GM18498 (cell line): Measurements from ENCODE around the gene SPATA2.
A peak's percentile ranks its signal among the peaks of the same experiment; 100 is the strongest.

Source experiments
- ATAC-seq: cut with Tn5 transposase; IDR thresholded peaks from one replicate; pipeline ENCODE4 v1.9.1; 2021; ENCODE audit warnings: mild to moderate bottlenecking, moderate library complexity; ENCODE audit not compliant: unreplicated experiment

The SPATA2 gene

GRCh38 chr20:49936153-49937026 is 21.1 kb upstream of the SPATA2 start, which contains the start of gene RNF114:
RNF114 (plus strand) TSS chr20:49936397; CDS start chr20:49936413, 16 bp downstream.
- ATAC-seq, result peak; percentile 74

GRCh38 chr20:49935746-49936152 is 20.4 kb upstream of the SPATA2 start:
- peak; percentile 8 for ATAC-seq

GRCh38 chr20:49929142-49929494 is 13.8 kb upstream of the SPATA2 start:
- ATAC-seq, result no peak

- no peak for ATAC-seq
Measured at GRCh38 chr20:49928411-49929141, 13.2 kb upstream of the SPATA2 start.

- ATAC-seq, result no peak
Measured at GRCh38 chr20:49925901-49926454, 10.6 kb upstream of the SPATA2 start.

- ATAC-seq, result no peak
Measured at GRCh38 chr20:49924247-49924646, 8.9 kb upstream of the SPATA2 start.

GRCh38 chr20:49919461-49919860 is 4.1 kb upstream of the SPATA2 start:
- ATAC-seq, result no peak

GRCh38 chr20:49919009-49919408 is 3.7 kb upstream of the SPATA2 start:
- no peak for ATAC-seq

GRCh38 chr20:49918446-49918845 is 3.1 kb upstream of the SPATA2 start:
- ATAC-seq, result no peak

- ATAC-seq, result no peak
Measured at GRCh38 chr20:49916146-49917002, 1.0 kb upstream of the SPATA2 start.

- no peak for ATAC-seq
Measured at GRCh38 chr20:49915118-49915379, 280 bp downstream of the SPATA2 start.

GRCh38 chr20:49914310-49915117 is 815 bp downstream of the SPATA2 start:
- ATAC-seq, result no peak

GRCh38 chr20:49913399-49914047 is 1.8 kb downstream of the SPATA2 start:
- ATAC-seq, result no peak

GRCh38 chr20:49910340-49910706 is 5.0 kb downstream of the SPATA2 start:
- ATAC-seq, result no peak

- ATAC-seq, result no peak
Measured at GRCh38 chr20:49909499-49910339, 5.6 kb downstream of the SPATA2 start.

GRCh38 chr20:49908258-49908565 is 7.1 kb downstream of the SPATA2 start:
- ATAC-seq, result no peak

- no peak for ATAC-seq
Measured at GRCh38 chr20:49907405-49908257, 7.7 kb downstream of the SPATA2 start.

GRCh38 chr20:49906615-49907154 is 8.6 kb downstream of the SPATA2 start:
- ATAC-seq, result no peak
